HCT116 (cell line): ENCODE data around the gene DEFB114. TPM values are rescaled to one million over a fixed set of nuclear protein-coding genes. Genes with fewer than 3 reads are reported as not detected.

ENCODE experiments used
- ATAC-seq: fragments of 200-7000 bp; cut with Tn5 transposase; 2 replicates; pipeline ENCODE4 v1.9.1; 2020; ENCODE audit warnings: mild to moderate bottlenecking, moderate library complexity
- BruUV-seq: library from RNA; stranded (reverse); fragments of 400-500 nt; replicated peaks from 2 replicates; lab custom pipeline; 2021; lab: Mats Ljungman, UMichigan
- CTCF ChIA-PET: fragments of 300-600 bp; sonication (Branson Sonifier 250); formaldehyde crosslinking; loops from one replicate; lab custom pipeline; 2021; ENCODE audit warnings: antibody characterized with exemption; lab: Charles Lee
- POLR2A ChIA-PET: fragments of 300-600, 350-600 bp; sonication (Branson Sonifier 250); formaldehyde crosslinking; loops from one replicate; lab custom pipeline; 2021; ENCODE audit warnings: antibody characterized with exemption; lab: Charles Lee
- RAD21 ChIA-PET, 2 experiments: fragments of 300-600 bp; sonication (Branson Sonifier 250); formaldehyde crosslinking; loops; one replicate each; lab custom pipeline; 2023; ENCODE audit warnings: low total read pairs in 2 of 2; ENCODE audit not compliant: uncharacterized antibody in 2 of 2, unreplicated experiment in 2 of 2, low non-redundant PET in 1 of 2; lab: Charles Lee
- DNase-seq: peaks from one replicate; pipeline ENCODE4 v3.0.0-alpha.2; 2010; ENCODE audit warnings: low read depth, low spot score
- H2AFZ ChIP-seq: fragments of 200-600 bp; shearing (Covaris generic), sonication (generic); 2 replicates; pipeline ENCODE4 v1.6.1; 2017; ENCODE audit warnings: low read depth, mixed run types, mixed read lengths, antibody characterized with exemption, low read length; ENCODE audit not compliant: poor library complexity, severe bottlenecking
- H3K27ac ChIP-seq: 2 replicates; pipeline ENCODE4 v1.5.1; 2012; ENCODE audit warnings: low read depth, low read length
- H3K27me3 ChIP-seq: fragments of 200-600 bp; sonication (generic); 2 replicates; pipeline ENCODE4 v1.6.1; 2016; ENCODE audit warnings: mixed run types, low read length, mixed read lengths; ENCODE audit not compliant: insufficient read depth
- H3K36me3 ChIP-seq, 2 experiments: fragments of 200-500 bp in 1 of 2; fragments of 200-600 bp in 1 of 2; sonication (Bioruptor generic) in 1 of 2; sonication (generic) in 1 of 2; 2 replicates each; pipeline versions ENCODE4 v1.5.1 to v1.6.1; 2014 to 2016; ENCODE audit warnings: low read length in 2 of 2, inconsistent platforms in 1 of 2, mixed read lengths in 1 of 2, mixed run types in 1 of 2; ENCODE audit not compliant: insufficient read depth in 2 of 2, control insufficient read depth in 1 of 2
- H3K4me1 ChIP-seq, 2 experiments: fragments of 200-600 bp in 1 of 2; sonication (generic) in 1 of 2; 2 replicates each; pipeline versions ENCODE4 v1.5.1 to v1.6.1; 2012 to 2017; ENCODE audit warnings: low read length in 2 of 2, inconsistent platforms in 1 of 2, mild to moderate bottlenecking in 1 of 2, mixed read lengths in 1 of 2, mixed run types in 1 of 2, moderate library complexity in 1 of 2; ENCODE audit not compliant: insufficient read depth in 2 of 2, control insufficient read depth in 1 of 2
- H3K4me2 ChIP-seq: fragments of 200-600 bp; sonication (generic); 2 replicates; pipeline ENCODE4 v1.6.1; 2017; ENCODE audit warnings: mixed run types, low read length, mixed read lengths
- H3K4me3 ChIP-seq, 2 experiments: fragments of 200-600 bp in 1 of 2; sonication (generic) in 1 of 2; replicated peaks in 1 of 2; 2 replicates each; pipeline ENCODE4 v1.5.1; 2011 to 2016; ENCODE audit warnings: low read length in 2 of 2, control low read depth in 1 of 2, low read depth in 1 of 2, mild to moderate bottlenecking in 1 of 2, mixed read lengths in 1 of 2, mixed run types in 1 of 2
- H3K79me2 ChIP-seq: fragments of 200-600 bp; sonication (generic); 2 replicates; pipeline ENCODE4 v1.6.1; 2017; ENCODE audit warnings: mild to moderate bottlenecking, mixed run types, low read length, moderate library complexity, mixed read lengths; ENCODE audit not compliant: insufficient read depth
- H3K9ac ChIP-seq: fragments of 200-600 bp; sonication (generic); 2 replicates; pipeline ENCODE4 v1.6.1; 2016; ENCODE audit warnings: low read length, mixed read lengths
- H3K9me2 ChIP-seq: fragments of 200-600 bp; sonication (generic), shearing (Covaris generic); 2 replicates; pipeline ENCODE4 v1.6.1; 2017; ENCODE audit warnings: mixed run types, mild to moderate bottlenecking, moderate library complexity; ENCODE audit not compliant: insufficient read depth
- H3K9me3 ChIP-seq, 2 experiments: fragments of 200-500 bp in 1 of 2; fragments of 200-600 bp in 1 of 2; sonication (Bioruptor generic) in 1 of 2; sonication (generic) in 1 of 2; 2 replicates each; pipeline ENCODE4 v1.6.1; 2014 to 2017; ENCODE audit warnings: low read length in 2 of 2, mixed read lengths in 2 of 2, inconsistent platforms in 1 of 2, low read depth in 1 of 2, mild to moderate bottlenecking in 1 of 2, mixed run types in 1 of 2, moderate library complexity in 1 of 2; ENCODE audit not compliant: control insufficient read depth in 1 of 2, insufficient read depth in 1 of 2
- H4K20me1 ChIP-seq: fragments of 200-600 bp; sonication (generic), shearing (Covaris generic); 2 replicates; pipeline ENCODE4 v1.6.1; 2017; ENCODE audit warnings: mixed run types, mild to moderate bottlenecking, moderate library complexity; ENCODE audit not compliant: insufficient read depth
- ATF3 ChIP-seq: IDR thresholded peaks from 2 replicates; pipeline ENCODE4 v1.6.1; 2012
- CEBPB ChIP-seq: IDR thresholded peaks from 2 replicates; pipeline ENCODE4 v1.6.1; 2012; ENCODE audit warnings: low read depth
- EGR1 ChIP-seq: IDR thresholded peaks from 2 replicates; pipeline ENCODE4 v1.6.1; 2012; ENCODE audit warnings: low read depth
- EZH2 ChIP-seq: fragments of 200-600 bp; sonication (generic); IDR thresholded peaks from 2 replicates; pipeline ENCODE4 v1.6.1; 2017; ENCODE audit warnings: antibody characterized with exemption, mixed run types
- SRF ChIP-seq: IDR thresholded peaks from 2 replicates; pipeline ENCODE4 v1.6.1; 2012; ENCODE audit warnings: low read depth
- YY1 ChIP-seq: IDR thresholded peaks from 2 replicates; pipeline ENCODE4 v1.6.1; 2011; ENCODE audit warnings: low read length, low read depth, moderate library complexity, mild to moderate bottlenecking; ENCODE audit not compliant: insufficient replicate concordance; ENCODE audit errors: extremely low read depth
- intact Hi-C: fragments of 100-400 bp; cut with micrococcal nuclease; formaldehyde crosslinking; loops from 2 replicates; pipeline ENCODE4 v1.10.0; 2022
- total RNA-seq: library from RNA; stranded (reverse); gene quantifications from one replicate; pipeline ENCODE4 v1.2.1, GENCODE V29; 2021; ENCODE audit not compliant: unreplicated experiment

Gene DEFB114
- total RNA-seq, 1 experiment from 2014 or later = not detected

DNA sequence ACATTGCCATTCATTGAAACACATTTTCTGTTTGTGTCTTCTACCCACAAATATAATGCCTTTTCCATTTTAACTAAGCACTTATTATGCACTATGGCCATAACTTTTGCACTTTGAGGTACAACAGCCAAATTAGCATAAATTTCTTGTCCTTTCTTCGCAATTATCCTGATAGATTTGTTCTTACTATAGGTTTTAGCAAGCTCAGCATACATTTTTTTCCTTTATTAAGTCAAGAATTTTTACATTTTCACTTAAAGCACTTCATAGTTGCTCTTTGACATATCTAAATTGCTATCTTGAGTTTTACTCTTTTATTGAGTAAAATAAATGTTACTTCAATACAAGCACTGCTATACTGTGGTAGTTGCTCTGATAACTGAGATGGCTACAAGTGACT, 5.8 kb downstream of the DEFB114 start:
- Histone ChIP-seq H4K20me1 (no peaks in the 10 kb centered on the region; the same call in 1 of the 2 replicates), H3K36me3 (no peaks in the 10 kb centered on the region), H2AFZ (no peak overlapping the region), H3K79me2 (no peaks in the 10 kb centered on the region), H3K4me1 (no peaks in the 10 kb centered on the region), H3K9me3 (no peaks in the 10 kb centered on the region), H3K4me2 (no peak overlapping the region), H3K27ac (no peak overlapping the region), H3K9ac (no peak overlapping the region), H3K27me3 (no peaks in the 10 kb centered on the region), H3K4me3 (no peak overlapping the region), H3K9me2 (no peaks in the 10 kb centered on the region)
- ChIA-PET RAD21 (no interaction called here), CTCF (no interaction called here), POLR2A (no interaction called here)
- no peak for DNase-seq
- TF ChIP-seq ATF3 (no peak), YY1 (no peak), EZH2 (no peak), EGR1 (no peak), SRF (no peak)
- BruUV-seq = no TSS peak
- intact Hi-C loops = no loop called here
- ATAC-seq = no peak

DNA sequence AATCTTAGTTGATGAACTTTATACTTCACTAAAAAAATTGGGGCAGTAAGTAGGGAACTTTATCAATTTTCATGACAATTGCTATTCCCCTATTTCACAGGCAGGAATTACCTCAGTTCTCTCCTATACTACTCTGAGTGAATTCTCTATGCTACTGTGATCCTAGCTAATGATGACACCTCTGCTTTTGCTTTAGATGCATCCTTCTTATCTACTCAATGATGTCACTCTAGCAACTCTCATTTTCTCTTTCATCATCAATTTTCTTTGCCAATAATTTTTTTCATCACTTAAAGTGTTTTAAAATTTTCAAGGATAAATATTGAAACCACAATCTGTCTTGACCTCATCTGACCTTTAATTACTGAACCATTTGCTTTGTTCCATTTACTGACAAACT, 8.1 kb downstream of the DEFB114 start:
- Histone ChIP-seq H3K79me2 (no peaks in the 10 kb centered on the region), H3K4me3 (no peak overlapping the region), H3K9ac (no peak overlapping the region), H3K27me3 (no peaks in the 10 kb centered on the region), H3K4me1 (no peaks in the 10 kb centered on the region), H2AFZ (no peak overlapping the region), H3K9me3 (no peaks in the 10 kb centered on the region), H3K9me2 (no peaks in the 10 kb centered on the region), H3K27ac (no peak overlapping the region), H4K20me1 (no peaks in the 10 kb centered on the region), H3K36me3 (no peaks in the 10 kb centered on the region), H3K4me2 (no peak overlapping the region)
- intact Hi-C loops = no loop called here
- DNase-seq (no peak), ATAC-seq (no peak)
- ChIA-PET CTCF (no interaction called here), POLR2A (no interaction called here), RAD21 (no interaction called here)
- no peak for TF ChIP-seq CEBPB
- no TSS peak for BruUV-seq
